Lower lobe of right lung (tissue), 2 donors: Measurements from ENCODE around the gene SKAP1. TPM values are rescaled to one million over a fixed set of nuclear protein-coding genes. Genes with fewer than 3 reads are reported as not detected.

Experiments used
- ATAC-seq, 2 donors: fragments of 200-7000 bp; cut with Tn5 transposase; one replicate each; pipeline ENCODE4 v1.9.1; 2020 to 2022; ENCODE audit warnings: mild to moderate bottlenecking in 2 of 2, moderate library complexity in 2 of 2
- DNase-seq: peaks from one replicate; pipeline ENCODE4 v3.0.0-alpha.2; 2020
- H3K27ac ChIP-seq: fragments of 200-600 bp; one replicate; pipeline ENCODE4 v1.8.0; 2022
- H3K27me3 ChIP-seq: fragments of 200-600 bp; one replicate; pipeline ENCODE4 v1.8.0; 2022; ENCODE audit warnings: low read depth
- H3K36me3 ChIP-seq: fragments of 200-600 bp; one replicate; pipeline ENCODE4 v1.8.0; 2022; ENCODE audit warnings: mild to moderate bottlenecking
- H3K4me1 ChIP-seq: fragments of 200-600 bp; one replicate; pipeline ENCODE4 v1.8.0; 2022
- H3K4me3 ChIP-seq: fragments of 200-600 bp; one replicate; pipeline ENCODE4 v1.8.0; 2022; ENCODE audit warnings: mild to moderate bottlenecking
- H3K9me3 ChIP-seq: fragments of 200-600 bp; one replicate; pipeline ENCODE4 v1.8.0; 2022
- intact Hi-C: fragments of 100-400 bp; cut with DNase I; formaldehyde crosslinking; loops from one replicate; pipeline ENCODE4 v1.11.0; 2022
- total RNA-seq: library from RNA; stranded (reverse); fragmentation: NEBNext Ultra II Directional; extraction: Animal tissue kit (Norgen Biotek cat#: 25700); gene quantifications from one replicate; pipeline ENCODE4 v1.2.1, GENCODE V29; 2021
- TF ChIP-seq, protein P1 (sequence below): fragments of 200-600 bp; IDR thresholded peaks from one replicate; pipeline ENCODE4 v1.8.0; 2022; ENCODE audit warnings: antibody characterized with exemption, mild to moderate bottlenecking
- donor health status: DM: no; HTN: yes; CAD: no; lungs with severe emphysema.

Gene SKAP1
- total RNA-seq, 1 donor from 2014 or later = 6.4 TPM

DNA sequence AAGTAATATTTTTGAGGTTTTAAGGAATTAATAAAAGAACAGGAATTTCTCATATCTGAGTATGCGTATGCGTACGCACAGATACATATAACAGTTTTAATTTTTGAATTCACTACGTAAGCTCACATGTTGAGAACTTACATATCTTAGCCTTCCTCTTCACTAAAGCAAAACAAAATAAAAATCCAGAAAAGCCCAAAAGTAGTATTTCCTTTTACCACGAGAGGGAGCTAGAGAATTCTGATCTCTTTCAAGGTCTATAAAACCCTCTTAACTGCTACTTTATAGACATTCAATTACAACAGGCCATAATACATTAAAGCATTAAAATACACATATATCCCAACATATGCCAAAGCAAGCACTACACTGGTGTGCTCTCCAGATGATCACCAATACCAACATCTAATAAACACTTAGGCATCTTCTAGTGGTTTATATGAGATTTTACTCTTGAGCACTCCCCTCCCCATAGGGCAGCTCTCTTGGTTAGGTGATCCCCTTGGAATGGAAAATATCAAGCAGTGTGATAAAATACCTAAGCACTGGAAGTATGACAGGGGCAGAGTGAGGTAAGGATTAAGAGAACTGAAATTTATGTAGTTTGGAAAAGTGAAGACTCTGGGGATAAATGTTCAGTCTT, 94.0 kb downstream of the SKAP1 start:
- DNase-seq (no peak), ATAC-seq (peak in 1 of 2 donors; percentile 19)
- intact Hi-C loops = no loop called here
- no peak overlapping the region for H3K4me3 ChIP-seq
- no peak overlapping the region for H3K27ac ChIP-seq
- TF ChIP-seq, protein P1, sequence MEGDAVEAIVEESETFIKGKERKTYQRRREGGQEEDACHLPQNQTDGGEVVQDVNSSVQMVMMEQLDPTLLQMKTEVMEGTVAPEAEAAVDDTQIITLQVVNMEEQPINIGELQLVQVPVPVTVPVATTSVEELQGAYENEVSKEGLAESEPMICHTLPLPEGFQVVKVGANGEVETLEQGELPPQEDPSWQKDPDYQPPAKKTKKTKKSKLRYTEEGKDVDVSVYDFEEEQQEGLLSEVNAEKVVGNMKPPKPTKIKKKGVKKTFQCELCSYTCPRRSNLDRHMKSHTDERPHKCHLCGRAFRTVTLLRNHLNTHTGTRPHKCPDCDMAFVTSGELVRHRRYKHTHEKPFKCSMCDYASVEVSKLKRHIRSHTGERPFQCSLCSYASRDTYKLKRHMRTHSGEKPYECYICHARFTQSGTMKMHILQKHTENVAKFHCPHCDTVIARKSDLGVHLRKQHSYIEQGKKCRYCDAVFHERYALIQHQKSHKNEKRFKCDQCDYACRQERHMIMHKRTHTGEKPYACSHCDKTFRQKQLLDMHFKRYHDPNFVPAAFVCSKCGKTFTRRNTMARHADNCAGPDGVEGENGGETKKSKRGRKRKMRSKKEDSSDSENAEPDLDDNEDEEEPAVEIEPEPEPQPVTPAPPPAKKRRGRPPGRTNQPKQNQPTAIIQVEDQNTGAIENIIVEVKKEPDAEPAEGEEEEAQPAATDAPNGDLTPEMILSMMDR = peak; percentile 73
- H3K27me3 ChIP-seq = peaks cover 71% of the 10 kb centered on the region
- H3K36me3 ChIP-seq = no peaks in the 10 kb centered on the region
- H3K4me1 ChIP-seq = no peaks in the 10 kb centered on the region
- H3K9me3 ChIP-seq = no peaks in the 10 kb centered on the region

DNA sequence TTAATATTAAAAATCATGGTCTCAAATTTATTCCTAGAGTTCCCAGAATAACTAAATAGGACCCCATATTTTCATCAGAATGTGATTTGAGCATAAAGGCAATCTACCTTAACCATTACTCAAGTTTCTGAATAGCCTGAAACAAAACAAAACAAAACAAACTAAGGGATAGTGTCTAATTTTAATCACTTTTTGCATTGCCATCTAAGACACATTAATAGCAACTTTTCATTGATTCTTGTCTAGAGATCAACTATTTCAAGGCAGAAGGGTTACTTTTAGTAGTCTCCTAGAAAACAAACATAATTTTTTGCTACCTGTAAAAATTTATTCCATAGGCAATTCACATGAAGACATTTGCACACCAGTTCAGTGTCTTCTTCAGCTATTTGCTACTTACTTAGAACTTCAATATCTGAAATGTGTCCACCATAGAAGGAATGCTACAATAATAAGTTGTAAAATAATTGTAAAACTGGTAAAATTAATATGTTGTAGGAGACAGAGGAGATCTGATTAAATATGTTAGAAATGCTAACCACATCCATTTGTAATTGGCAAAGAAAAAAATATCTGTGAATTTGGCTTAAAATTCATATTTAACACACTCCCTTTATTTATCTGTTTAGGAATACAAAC, 94.7 kb downstream of the SKAP1 start:
- ATAC-seq (no peak), DNase-seq (no peak)
- H3K4me1 ChIP-seq = no peaks in the 10 kb centered on the region
- no peaks in the 10 kb centered on the region for H3K9me3 ChIP-seq
- intact Hi-C loops = no loop called here
- H3K27ac ChIP-seq = no peak overlapping the region
- H3K4me3 ChIP-seq = no peak overlapping the region
- TF ChIP-seq, protein P1 = no peak
- H3K36me3 ChIP-seq = no peaks in the 10 kb centered on the region
- peaks cover 73% of the 10 kb centered on the region for H3K27me3 ChIP-seq

DNA sequence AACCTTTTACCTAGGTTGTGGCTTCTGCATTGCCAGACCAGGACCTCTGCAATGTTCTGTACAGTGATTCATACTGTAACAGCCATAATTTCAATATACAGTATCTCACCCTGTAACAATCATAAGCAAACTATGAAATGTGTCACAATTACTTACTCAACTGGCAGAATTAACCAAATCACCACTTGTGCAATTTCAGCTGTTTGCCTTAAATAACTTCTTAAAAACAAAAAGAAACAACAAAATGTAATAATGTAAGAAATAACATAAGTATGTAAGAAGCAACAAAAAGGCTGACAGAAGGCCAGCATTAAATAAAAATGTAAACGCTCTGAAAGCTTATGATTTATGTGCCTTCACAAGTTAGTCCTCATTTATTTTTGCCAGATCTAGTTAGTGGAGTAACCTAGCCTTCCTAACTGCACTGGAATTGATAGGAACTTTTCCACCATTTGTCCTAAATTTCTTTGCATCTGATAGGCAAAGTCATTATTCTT, 96.9 kb downstream of the SKAP1 start:
- no peaks in the 10 kb centered on the region for H3K4me1 ChIP-seq
- H3K27ac ChIP-seq = no peak overlapping the region
- no peak overlapping the region for H3K4me3 ChIP-seq
- H3K9me3 ChIP-seq = no peaks in the 10 kb centered on the region
- no peak for ATAC-seq
- no peaks in the 10 kb centered on the region for H3K36me3 ChIP-seq
- TF ChIP-seq, protein P1 = no peak
- intact Hi-C loops = no loop called here
- peaks cover 71% of the 10 kb centered on the region for H3K27me3 ChIP-seq
- DNase-seq = no peak

DNA sequence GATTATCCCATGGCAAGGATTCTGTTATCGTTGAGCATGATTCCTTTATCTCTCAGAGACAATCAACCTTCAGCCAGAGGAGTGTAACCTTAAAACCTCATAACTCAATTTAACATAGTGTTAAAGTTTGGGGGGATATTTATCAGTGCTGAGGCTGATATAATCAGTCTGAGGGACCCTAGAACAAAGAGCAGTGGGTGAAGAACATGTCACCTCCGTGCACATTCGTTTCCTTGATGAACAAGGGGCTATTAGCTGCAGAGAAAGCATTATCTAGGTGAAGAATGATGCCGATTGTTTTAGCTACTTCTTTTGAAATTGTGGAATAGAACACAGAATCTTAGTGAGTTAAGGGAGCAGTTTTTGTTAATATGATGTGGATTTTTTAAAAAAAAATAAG, 99.1 kb downstream of the SKAP1 start:
- Histone ChIP-seq H3K27ac (no peak overlapping the region), H3K4me3 (no peak overlapping the region), H3K27me3 (peaks cover 83% of the 10 kb centered on the region), H3K4me1 (no peaks in the 10 kb centered on the region), H3K9me3 (no peaks in the 10 kb centered on the region), H3K36me3 (no peaks in the 10 kb centered on the region)
- no peak for ATAC-seq
- intact Hi-C loops = no loop called here
- TF ChIP-seq, protein P1 = no peak
- DNase-seq = no peak

DNA sequence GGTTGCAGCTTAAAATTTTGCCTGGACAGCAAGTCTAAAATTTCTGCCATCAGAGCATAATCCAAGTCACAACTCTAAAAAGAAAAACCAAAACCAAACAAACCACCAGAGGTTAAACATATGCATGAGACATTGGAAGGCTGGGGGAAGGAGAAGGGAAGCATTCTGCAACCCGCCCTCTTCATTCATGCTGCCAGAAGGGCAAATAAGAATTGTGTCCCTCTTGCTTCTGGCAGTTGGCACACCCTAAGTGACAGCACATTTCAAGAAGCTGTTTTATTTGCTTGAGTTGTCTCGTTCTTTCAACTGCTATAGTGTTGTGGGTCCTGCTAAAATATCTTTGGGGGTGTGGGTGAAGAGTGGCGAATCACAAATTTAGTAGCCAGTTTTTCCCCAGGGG, 99.6 kb downstream of the SKAP1 start:
- TF ChIP-seq, protein P1 = no peak
- Histone ChIP-seq H3K9me3 (no peaks in the 10 kb centered on the region), H3K27ac (no peak overlapping the region), H3K36me3 (no peaks in the 10 kb centered on the region), H3K4me1 (no peaks in the 10 kb centered on the region), H3K27me3 (peaks cover 88% of the 10 kb centered on the region), H3K4me3 (no peak overlapping the region)
- no peak for ATAC-seq
- intact Hi-C loops = no loop called here
- DNase-seq = no peak
